ENCODE measurements around the gene MLIP. TPM values are rescaled to one million over a fixed set of nuclear protein-coding genes. Genes with fewer than 3 reads are reported as not detected.

Gene MLIP
- total RNA-seq, 1 experiment from 2014 or later, result not detected

DNA sequence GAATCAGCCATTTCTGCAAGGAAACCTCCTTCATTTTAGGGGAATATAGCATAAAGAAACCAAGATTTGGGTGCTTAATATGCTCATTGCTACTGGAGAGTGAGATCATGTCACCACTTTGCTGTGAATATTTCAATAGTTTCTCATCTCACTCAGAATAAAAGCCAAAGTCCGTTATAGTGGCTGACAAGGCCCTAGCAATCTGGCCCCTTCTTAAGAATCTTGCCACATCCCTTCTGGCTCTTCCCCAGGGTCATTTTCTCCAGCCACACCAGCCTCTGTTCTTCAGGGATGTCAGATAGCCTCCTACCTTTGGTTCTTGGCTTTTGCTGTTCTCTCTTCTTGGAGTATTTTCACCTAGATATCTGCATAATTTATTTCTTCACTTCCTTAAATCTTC, 24.8 kb upstream of the MLIP start:
- BruUV-seq (replicated peaks), result no TSS peak
- ChIA-PET CTCF (no interaction called here), POLR2A (no interaction called here)
- H3K9me3 ChIP-seq (ENCODE audit: control insufficient read depth, insufficient read depth, low read depth, low read length), result no peaks in the 10 kb centered on the region
- H3K4me3 ChIP-seq (ENCODE audit: low read depth in 2 of 2, low read length in 2 of 2), result no peak overlapping the region
- DNase-seq (ENCODE audit: low read depth, low spot score) (no peak), ATAC-seq (no peak)
- TF ChIP-seq TCF7L2 (IDR thresholded peaks at IDR 0.05; ENCODE audit: low read depth, low read length) (no peak), SIN3A (IDR thresholded peaks at IDR 0.05; ENCODE audit: borderline replicate concordance, insufficient read depth, low read depth, low read length) (no peak), POLR2AphosphoS5 (IDR thresholded peaks at IDR 0.05; ENCODE audit: low read depth, low read length) (no peak)
- TF ChIP-seq, protein P1, sequence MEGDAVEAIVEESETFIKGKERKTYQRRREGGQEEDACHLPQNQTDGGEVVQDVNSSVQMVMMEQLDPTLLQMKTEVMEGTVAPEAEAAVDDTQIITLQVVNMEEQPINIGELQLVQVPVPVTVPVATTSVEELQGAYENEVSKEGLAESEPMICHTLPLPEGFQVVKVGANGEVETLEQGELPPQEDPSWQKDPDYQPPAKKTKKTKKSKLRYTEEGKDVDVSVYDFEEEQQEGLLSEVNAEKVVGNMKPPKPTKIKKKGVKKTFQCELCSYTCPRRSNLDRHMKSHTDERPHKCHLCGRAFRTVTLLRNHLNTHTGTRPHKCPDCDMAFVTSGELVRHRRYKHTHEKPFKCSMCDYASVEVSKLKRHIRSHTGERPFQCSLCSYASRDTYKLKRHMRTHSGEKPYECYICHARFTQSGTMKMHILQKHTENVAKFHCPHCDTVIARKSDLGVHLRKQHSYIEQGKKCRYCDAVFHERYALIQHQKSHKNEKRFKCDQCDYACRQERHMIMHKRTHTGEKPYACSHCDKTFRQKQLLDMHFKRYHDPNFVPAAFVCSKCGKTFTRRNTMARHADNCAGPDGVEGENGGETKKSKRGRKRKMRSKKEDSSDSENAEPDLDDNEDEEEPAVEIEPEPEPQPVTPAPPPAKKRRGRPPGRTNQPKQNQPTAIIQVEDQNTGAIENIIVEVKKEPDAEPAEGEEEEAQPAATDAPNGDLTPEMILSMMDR (IDR thresholded peaks at IDR 0.05), result no peak
- TF ChIP-seq, protein P2, sequence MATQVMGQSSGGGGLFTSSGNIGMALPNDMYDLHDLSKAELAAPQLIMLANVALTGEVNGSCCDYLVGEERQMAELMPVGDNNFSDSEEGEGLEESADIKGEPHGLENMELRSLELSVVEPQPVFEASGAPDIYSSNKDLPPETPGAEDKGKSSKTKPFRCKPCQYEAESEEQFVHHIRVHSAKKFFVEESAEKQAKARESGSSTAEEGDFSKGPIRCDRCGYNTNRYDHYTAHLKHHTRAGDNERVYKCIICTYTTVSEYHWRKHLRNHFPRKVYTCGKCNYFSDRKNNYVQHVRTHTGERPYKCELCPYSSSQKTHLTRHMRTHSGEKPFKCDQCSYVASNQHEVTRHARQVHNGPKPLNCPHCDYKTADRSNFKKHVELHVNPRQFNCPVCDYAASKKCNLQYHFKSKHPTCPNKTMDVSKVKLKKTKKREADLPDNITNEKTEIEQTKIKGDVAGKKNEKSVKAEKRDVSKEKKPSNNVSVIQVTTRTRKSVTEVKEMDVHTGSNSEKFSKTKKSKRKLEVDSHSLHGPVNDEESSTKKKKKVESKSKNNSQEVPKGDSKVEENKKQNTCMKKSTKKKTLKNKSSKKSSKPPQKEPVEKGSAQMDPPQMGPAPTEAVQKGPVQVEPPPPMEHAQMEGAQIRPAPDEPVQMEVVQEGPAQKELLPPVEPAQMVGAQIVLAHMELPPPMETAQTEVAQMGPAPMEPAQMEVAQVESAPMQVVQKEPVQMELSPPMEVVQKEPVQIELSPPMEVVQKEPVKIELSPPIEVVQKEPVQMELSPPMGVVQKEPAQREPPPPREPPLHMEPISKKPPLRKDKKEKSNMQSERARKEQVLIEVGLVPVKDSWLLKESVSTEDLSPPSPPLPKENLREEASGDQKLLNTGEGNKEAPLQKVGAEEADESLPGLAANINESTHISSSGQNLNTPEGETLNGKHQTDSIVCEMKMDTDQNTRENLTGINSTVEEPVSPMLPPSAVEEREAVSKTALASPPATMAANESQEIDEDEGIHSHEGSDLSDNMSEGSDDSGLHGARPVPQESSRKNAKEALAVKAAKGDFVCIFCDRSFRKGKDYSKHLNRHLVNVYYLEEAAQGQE (IDR thresholded peaks at IDR 0.05; ENCODE audit: insufficient read depth in 1 of 2, low read depth in 2 of 2, low read length in 1 of 2), result no peak
- in situ Hi-C loops (cut with HindIII; ENCODE audit: low pct_unique_long_range_greater_than_20kb, low sequenced_read_pairs) (no loop called here), intact Hi-C loops (cut with micrococcal nuclease; ENCODE audit: unreplicated experiment) (no loop called here)
- H3K27ac ChIP-seq (ENCODE audit: low read length), result no peak overlapping the region
- 0 out of 2 replicates have a peak, but pooled peaks cover 2% of the 10 kb centered on the region for H3K27me3 ChIP-seq (ENCODE audit: control insufficient read depth, insufficient read depth, low read length)
- H3K4me1 ChIP-seq (ENCODE audit: control insufficient read depth, insufficient read depth, low read length), result no peaks in the 10 kb centered on the region
- no peaks in the 10 kb centered on the region for H3K36me3 ChIP-seq (ENCODE audit: control insufficient read depth, insufficient read depth, low read length)

DNA sequence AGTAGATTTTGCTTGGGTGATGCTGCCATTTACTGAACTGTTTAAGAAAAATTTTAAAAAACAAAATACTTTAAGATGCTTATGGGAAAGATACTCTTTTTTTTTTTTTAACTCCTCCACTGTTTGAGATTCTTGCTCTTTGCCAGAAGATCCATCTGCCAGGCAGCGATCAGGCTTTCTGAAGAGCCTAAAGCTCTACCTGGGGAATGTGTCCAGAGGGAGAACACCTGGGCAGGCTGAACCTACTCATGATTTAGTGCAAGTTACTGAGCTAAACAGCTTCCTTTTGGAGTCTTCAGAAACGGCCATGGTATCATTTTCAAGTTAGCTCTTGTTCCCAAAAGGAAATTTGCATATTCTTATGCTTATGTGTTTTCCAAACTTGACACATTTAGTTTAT, 23.5 kb upstream of the MLIP start:
- no peaks in the 10 kb centered on the region for H3K9me3 ChIP-seq (ENCODE audit: control insufficient read depth, insufficient read depth, low read depth, low read length)
- no peak overlapping the region for H3K27ac ChIP-seq (ENCODE audit: low read length)
- 0 out of 2 replicates have a peak, but pooled peaks cover 2% of the 10 kb centered on the region for H3K27me3 ChIP-seq (ENCODE audit: control insufficient read depth, insufficient read depth, low read length)
- no TSS peak for BruUV-seq (replicated peaks)
- ChIA-PET CTCF (no interaction called here), POLR2A (no interaction called here)
- DNase-seq (ENCODE audit: low read depth, low spot score), result no peak
- ATAC-seq, result no peak
- intact Hi-C loops (cut with micrococcal nuclease; ENCODE audit: unreplicated experiment) (no loop called here), in situ Hi-C loops (cut with HindIII; ENCODE audit: low pct_unique_long_range_greater_than_20kb, low sequenced_read_pairs) (no loop called here)
- no peaks in the 10 kb centered on the region for H3K36me3 ChIP-seq (ENCODE audit: control insufficient read depth, insufficient read depth, low read length)
- TF ChIP-seq, protein P1 (IDR thresholded peaks at IDR 0.05), result no peak
- TF ChIP-seq SIN3A (IDR thresholded peaks at IDR 0.05; ENCODE audit: borderline replicate concordance, insufficient read depth, low read depth, low read length), result no peak
- TF ChIP-seq, protein P2 (IDR thresholded peaks at IDR 0.05; ENCODE audit: insufficient read depth in 1 of 2, low read depth in 2 of 2, low read length in 1 of 2), result no peak
- TF ChIP-seq POLR2AphosphoS5 (IDR thresholded peaks at IDR 0.05; ENCODE audit: low read depth, low read length), result no peak
- TF ChIP-seq TCF7L2 (IDR thresholded peaks at IDR 0.05; ENCODE audit: low read depth, low read length), result no peak
- no peak overlapping the region for H3K4me3 ChIP-seq (ENCODE audit: low read depth in 2 of 2, low read length in 2 of 2)
- H3K4me1 ChIP-seq (ENCODE audit: control insufficient read depth, insufficient read depth, low read length), result no peaks in the 10 kb centered on the region
